ENCODE data around the gene CD151.

The CD151 gene

DNA sequence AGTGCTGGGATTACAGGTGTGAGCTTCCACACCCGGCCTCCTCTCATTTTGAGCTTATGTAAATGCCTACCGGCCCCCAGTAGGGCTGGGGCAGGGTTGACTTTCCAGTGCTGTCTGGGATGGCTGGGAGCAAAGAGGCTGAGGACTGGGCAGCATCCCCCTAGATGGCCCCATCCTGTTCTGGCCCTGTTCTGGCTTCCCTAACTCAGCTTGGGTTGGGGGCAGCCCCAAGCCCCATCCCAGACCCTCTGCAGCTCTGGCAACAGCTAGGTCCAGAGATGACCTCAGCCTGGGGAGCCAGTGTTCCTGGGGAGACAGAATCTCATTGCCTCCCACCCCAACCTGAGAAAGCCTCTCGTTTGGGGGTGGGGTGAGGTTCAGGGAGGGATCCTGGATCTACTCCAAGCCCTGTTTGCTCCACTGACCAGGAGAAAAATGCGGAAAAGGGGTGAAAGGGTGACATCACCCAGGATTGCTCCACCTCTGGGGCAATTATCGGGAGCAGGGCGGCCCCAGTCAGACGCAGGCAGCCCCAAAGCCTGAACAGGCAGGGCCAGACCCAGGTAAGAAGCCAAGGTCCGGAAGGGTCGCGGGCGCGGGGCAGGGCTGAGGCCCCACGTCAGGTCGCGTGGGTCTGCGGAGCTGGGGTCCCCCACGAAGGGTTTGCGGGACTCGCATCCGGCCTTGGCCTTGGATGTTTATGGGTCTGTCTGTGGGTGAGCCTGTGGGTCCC is 14.2 kb upstream of the CD151 start, which contains the start of gene PNPLA2:
Gene PNPLA2, plus strand, starts transcription at position 519 of the 733 bp plus-strand sequence. CDS start 805 bp downstream, outside the sequence.
- H3K4me3 ChIP-seq (ENCODE audit: low read depth, low read length) = peak within 1 kb of the TSS; percentile 83
- TF ChIP-seq, protein P1, sequence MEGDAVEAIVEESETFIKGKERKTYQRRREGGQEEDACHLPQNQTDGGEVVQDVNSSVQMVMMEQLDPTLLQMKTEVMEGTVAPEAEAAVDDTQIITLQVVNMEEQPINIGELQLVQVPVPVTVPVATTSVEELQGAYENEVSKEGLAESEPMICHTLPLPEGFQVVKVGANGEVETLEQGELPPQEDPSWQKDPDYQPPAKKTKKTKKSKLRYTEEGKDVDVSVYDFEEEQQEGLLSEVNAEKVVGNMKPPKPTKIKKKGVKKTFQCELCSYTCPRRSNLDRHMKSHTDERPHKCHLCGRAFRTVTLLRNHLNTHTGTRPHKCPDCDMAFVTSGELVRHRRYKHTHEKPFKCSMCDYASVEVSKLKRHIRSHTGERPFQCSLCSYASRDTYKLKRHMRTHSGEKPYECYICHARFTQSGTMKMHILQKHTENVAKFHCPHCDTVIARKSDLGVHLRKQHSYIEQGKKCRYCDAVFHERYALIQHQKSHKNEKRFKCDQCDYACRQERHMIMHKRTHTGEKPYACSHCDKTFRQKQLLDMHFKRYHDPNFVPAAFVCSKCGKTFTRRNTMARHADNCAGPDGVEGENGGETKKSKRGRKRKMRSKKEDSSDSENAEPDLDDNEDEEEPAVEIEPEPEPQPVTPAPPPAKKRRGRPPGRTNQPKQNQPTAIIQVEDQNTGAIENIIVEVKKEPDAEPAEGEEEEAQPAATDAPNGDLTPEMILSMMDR (IDR thresholded peaks at IDR 0.05; ENCODE audit: borderline replicate concordance, insufficient read depth, low read depth, low read length) = no peak

GRCh38 chr11:819129-819931 is 13.4 kb upstream of the CD151 start:
- peak overlapping the region; percentile 83 for H3K4me3 ChIP-seq (ENCODE audit: low read depth, low read length)

DNA sequence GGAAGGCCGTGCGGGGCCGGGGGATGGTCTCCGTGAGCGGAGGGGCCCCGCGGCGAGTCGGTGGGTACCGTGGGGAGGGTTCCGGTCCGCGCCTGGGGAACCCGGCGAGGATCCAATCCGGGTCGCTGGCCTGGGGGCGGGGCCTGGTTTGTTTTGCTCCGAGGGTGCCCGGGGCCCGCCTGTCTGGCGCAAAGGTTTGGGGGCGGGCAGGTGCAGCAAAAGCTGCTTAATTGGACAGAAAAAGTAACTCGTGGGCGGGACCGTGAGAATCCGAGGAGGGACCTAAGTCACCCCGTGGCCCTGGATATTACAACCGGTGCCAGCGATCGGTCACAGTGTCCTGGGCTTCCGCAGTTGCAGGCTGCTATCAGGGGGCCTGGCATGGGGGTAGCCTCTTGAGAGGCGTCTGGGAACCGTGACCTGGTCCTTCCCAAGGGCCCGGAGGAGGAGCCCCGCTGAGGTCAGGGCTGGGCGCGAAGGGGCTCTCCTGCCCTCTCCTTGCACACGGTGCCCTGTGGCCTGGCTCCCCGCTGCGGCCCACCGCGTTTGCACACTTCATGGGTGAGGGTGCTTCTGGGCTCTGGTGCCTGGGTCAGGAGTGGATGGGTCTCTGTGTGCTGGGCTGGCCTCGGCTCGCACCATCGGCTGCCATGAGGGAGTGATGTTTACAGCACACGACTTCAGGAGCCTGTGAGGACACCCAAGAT is 12.7 kb upstream of the CD151 start:
- TF ChIP-seq, protein P1 (IDR thresholded peaks at IDR 0.05; ENCODE audit: borderline replicate concordance, insufficient read depth, low read depth, low read length) = no peak
- H3K4me3 ChIP-seq (ENCODE audit: low read depth, low read length) = peak overlapping the region; percentile 83

More at GRCh38 chr11:819129-819931, 13.4 kb upstream of the CD151 start:
- TF ChIP-seq, protein P1 (IDR thresholded peaks at IDR 0.05; ENCODE audit: borderline replicate concordance, insufficient read depth, low read depth, low read length) = 0 out of 2 replicates have a peak, but pooled peaks have one; percentile 17

DNA sequence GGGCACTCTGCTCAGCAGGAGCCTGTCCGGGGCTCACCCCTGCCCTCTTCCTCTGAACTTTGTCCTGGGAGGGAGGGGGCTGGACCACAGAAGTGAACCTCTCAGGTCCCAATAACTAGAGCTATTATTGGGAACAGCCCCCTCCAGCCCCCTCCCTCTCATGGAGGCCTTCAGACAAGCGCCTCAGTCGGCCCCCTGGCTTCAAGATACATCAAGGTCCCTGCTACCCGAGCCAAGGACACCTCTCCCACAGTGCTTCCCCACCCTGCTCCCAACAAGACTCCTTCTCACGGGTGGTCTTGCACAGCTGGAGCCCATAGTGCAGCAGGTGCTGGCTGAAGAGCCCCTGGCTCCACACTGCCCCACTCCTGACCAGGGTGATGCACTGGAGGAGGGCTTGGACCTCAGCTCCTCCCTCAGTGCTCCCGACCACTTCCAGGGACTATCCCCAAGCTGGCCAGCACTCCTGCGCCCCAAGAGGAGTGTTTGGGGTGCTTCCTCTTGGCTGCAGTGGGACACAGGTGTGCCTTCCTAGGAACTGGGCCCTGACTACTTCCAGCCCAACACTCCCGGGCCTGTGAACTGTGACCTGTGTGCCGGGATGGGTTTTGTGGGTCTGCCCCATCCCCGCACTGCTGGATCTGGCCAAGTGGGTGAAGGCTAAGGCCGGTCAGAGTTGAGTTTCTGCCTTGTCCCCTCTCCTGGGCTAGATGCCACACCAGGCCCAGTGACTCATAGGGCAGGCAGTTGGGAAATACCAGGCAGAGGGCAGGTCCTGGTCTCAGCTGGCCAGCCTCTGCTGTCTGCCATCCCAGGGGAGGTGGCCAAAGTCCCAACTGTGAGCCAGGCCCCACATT is 11.9 kb upstream of the CD151 start:
- peak overlapping the region; percentile 83 for H3K4me3 ChIP-seq (ENCODE audit: low read depth, low read length)
- TF ChIP-seq, protein P1 (IDR thresholded peaks at IDR 0.05; ENCODE audit: borderline replicate concordance, insufficient read depth, low read depth, low read length) = no peak

DNA sequence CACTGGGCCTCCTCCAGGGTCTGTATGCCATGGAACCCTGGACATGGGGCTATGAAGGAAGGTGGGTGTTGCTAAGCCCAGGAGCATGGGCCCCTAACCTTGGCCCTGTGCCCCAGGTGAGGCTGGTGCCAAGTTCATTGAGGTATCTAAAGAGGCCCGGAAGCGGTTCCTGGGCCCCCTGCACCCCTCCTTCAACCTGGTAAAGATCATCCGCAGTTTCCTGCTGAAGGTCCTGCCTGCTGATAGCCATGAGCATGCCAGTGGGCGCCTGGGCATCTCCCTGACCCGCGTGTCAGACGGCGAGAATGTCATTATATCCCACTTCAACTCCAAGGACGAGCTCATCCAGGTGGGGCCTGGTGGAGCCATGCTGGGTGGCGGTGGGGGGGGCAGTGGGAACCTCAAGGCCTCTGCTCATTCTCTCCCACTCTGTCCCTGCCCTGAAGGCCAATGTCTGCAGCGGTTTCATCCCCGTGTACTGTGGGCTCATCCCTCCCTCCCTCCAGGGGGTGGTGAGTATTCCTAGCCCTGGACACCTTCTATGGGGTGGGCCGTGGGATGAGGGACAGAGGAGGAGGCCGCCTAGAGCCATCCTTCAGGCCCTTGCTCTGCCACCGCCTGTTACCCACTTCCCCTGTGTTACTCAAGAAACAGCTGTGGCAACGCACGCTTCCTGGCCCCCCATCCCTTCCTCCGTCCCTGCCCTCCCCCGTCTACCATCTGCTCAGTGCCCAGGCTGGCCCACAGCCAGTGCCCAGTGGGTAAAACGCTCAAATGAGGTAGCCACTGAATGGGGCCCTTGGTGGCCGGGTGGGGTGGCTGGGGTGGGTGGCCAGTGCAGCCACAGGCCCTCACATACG is 11.0 kb upstream of the CD151 start:
- TF ChIP-seq, protein P1 (IDR thresholded peaks at IDR 0.05; ENCODE audit: borderline replicate concordance, insufficient read depth, low read depth, low read length) = no peak
- no peak overlapping the region for H3K4me3 ChIP-seq (ENCODE audit: low read depth, low read length)

Data from GM12875 (cell line).